ENCODE results near the gene CD82.
"Not testable (repeated sequence)": the region's sequence is repeated elsewhere in the genome, so short reads cannot be mapped to it uniquely, and the experiment has no call there.

CD82 gene

GRCh38 chr11:44632466-44633123, 67.1 kb downstream of the CD82 start:
- Mint-ChIP-seq H3K4me3 (no peak overlapping the region), H3K36me3 (ENCODE audit: low read depth) (no peaks in the 10 kb centered on the region), H3K27ac (no peak overlapping the region), H3K9me3 (no peaks in the 10 kb centered on the region), H3K27me3 (peaks cover 18% of the 10 kb centered on the region), H3K4me1 (ENCODE audit: low read depth) (peaks cover 18% of the 10 kb centered on the region)
- intact Hi-C loops (cut with micrococcal nuclease): no loop called here

GRCh38 chr11:44633641-44634040, 68.2 kb downstream of the CD82 start:
- Mint-ChIP-seq H3K27me3 (peaks cover 13% of the 10 kb centered on the region), H3K4me1 (ENCODE audit: low read depth) (peaks cover 24% of the 10 kb centered on the region), H3K4me3 (no peak overlapping the region), H3K27ac (no peak overlapping the region), H3K36me3 (ENCODE audit: low read depth) (no peaks in the 10 kb centered on the region), H3K9me3 (no peaks in the 10 kb centered on the region)
- intact Hi-C loops (cut with micrococcal nuclease): no loop called here

- H3K4me1 Mint-ChIP-seq (ENCODE audit: low read depth): peaks cover 29% of the 10 kb centered on the region
- intact Hi-C loops (cut with micrococcal nuclease): no loop called here
These were observed 69.2 kb downstream of the CD82 start for GRCh38 chr11:44634401-44635281.

GRCh38 chr11:44637487-44637886, 72.0 kb downstream of the CD82 start:
- H3K9me3 Mint-ChIP-seq: peaks cover 15% of the 10 kb centered on the region
- no peaks in the 10 kb centered on the region for H3K36me3 Mint-ChIP-seq (ENCODE audit: low read depth)
- peaks cover 28% of the 10 kb centered on the region for H3K4me1 Mint-ChIP-seq (ENCODE audit: low read depth)
- H3K4me3 Mint-ChIP-seq: no peak overlapping the region
- intact Hi-C loops (cut with micrococcal nuclease): no loop called here
- no peak overlapping the region for H3K27ac Mint-ChIP-seq
- peaks cover 3% of the 10 kb centered on the region for H3K27me3 Mint-ChIP-seq

More at GRCh38 chr11:44634401-44635281, 69.2 kb downstream of the CD82 start:
- Mint-ChIP-seq H3K27me3 (peaks cover 11% of the 10 kb centered on the region), H3K4me3 (no peak overlapping the region), H3K27ac (no peak overlapping the region), H3K36me3 (ENCODE audit: low read depth) (no peaks in the 10 kb centered on the region), H3K9me3 (no peaks in the 10 kb centered on the region)

GRCh38 chr11:44638032-44638431, 72.6 kb downstream of the CD82 start:
- no peak overlapping the region for H3K4me3 Mint-ChIP-seq
- H3K9me3 Mint-ChIP-seq: peaks cover 20% of the 10 kb centered on the region
- no peaks in the 10 kb centered on the region for H3K36me3 Mint-ChIP-seq (ENCODE audit: low read depth)
- H3K27me3 Mint-ChIP-seq: peaks cover 3% of the 10 kb centered on the region
- intact Hi-C loops (cut with micrococcal nuclease): no loop called here
- peaks cover 24% of the 10 kb centered on the region for H3K4me1 Mint-ChIP-seq (ENCODE audit: low read depth)
- no peak overlapping the region for H3K27ac Mint-ChIP-seq

- Mint-ChIP-seq H3K4me1 (ENCODE audit: low read depth) (peaks cover 7% of the 10 kb centered on the region), H3K36me3 (ENCODE audit: low read depth) (peaks cover 4% of the 10 kb centered on the region), H3K9me3 (peaks cover 44% of the 10 kb centered on the region), H3K27me3 (no peaks in the 10 kb centered on the region), H3K4me3 (no peak overlapping the region), H3K27ac (no peak overlapping the region)
- intact Hi-C loops (cut with micrococcal nuclease): no loop called here
These were observed 77.8 kb downstream of the CD82 start for GRCh38 chr11:44643217-44643616.

- no peak overlapping the region for H3K27ac Mint-ChIP-seq
- H3K4me3 Mint-ChIP-seq: no peak overlapping the region
- H3K36me3 Mint-ChIP-seq (ENCODE audit: low read depth): peaks cover 4% of the 10 kb centered on the region
- peaks cover 44% of the 10 kb centered on the region for H3K9me3 Mint-ChIP-seq
- intact Hi-C loops (cut with micrococcal nuclease): no loop called here
- H3K4me1 Mint-ChIP-seq (ENCODE audit: low read depth): no peaks in the 10 kb centered on the region
- no peaks in the 10 kb centered on the region for H3K27me3 Mint-ChIP-seq
These were observed 80.4 kb downstream of the CD82 start for GRCh38 chr11:44645827-44646226.

GRCh38 chr11:44647255-44647955, 81.9 kb downstream of the CD82 start:
- H3K4me1 Mint-ChIP-seq (ENCODE audit: low read depth); H3K27ac Mint-ChIP-seq; intact Hi-C loops (cut with micrococcal nuclease); H3K36me3 Mint-ChIP-seq (ENCODE audit: low read depth); H3K4me3 Mint-ChIP-seq: not testable (repeated sequence)
- Mint-ChIP-seq H3K27me3 (peaks cover 11% of the 10 kb centered on the region), H3K9me3 (peaks cover 30% of the 10 kb centered on the region)

- H3K27me3 Mint-ChIP-seq: peaks cover 12% of the 10 kb centered on the region
- peaks cover 23% of the 10 kb centered on the region for H3K9me3 Mint-ChIP-seq
- peaks cover 4% of the 10 kb centered on the region for H3K36me3 Mint-ChIP-seq (ENCODE audit: low read depth)
- no peak overlapping the region for H3K4me3 Mint-ChIP-seq
- intact Hi-C loops (cut with micrococcal nuclease): no loop called here
- H3K27ac Mint-ChIP-seq: no peak overlapping the region
- H3K4me1 Mint-ChIP-seq (ENCODE audit: low read depth): peaks cover 8% of the 10 kb centered on the region
These were observed 82.6 kb downstream of the CD82 start for GRCh38 chr11:44648109-44648508.

- H3K36me3 Mint-ChIP-seq (ENCODE audit: low read depth): no peaks in the 10 kb centered on the region
- H3K9me3 Mint-ChIP-seq: peaks cover 7% of the 10 kb centered on the region
- H3K27ac Mint-ChIP-seq: no peak overlapping the region
- intact Hi-C loops (cut with micrococcal nuclease): no loop called here
- H3K27me3 Mint-ChIP-seq: peaks cover 13% of the 10 kb centered on the region
- peaks cover 8% of the 10 kb centered on the region for H3K4me1 Mint-ChIP-seq (ENCODE audit: low read depth)
- no peak overlapping the region for H3K4me3 Mint-ChIP-seq
These were observed 86.2 kb downstream of the CD82 start for GRCh38 chr11:44651535-44652155.

- Mint-ChIP-seq H3K36me3 (ENCODE audit: low read depth) (no peaks in the 10 kb centered on the region), H3K4me3 (no peak overlapping the region), H3K4me1 (ENCODE audit: low read depth) (peaks cover 8% of the 10 kb centered on the region), H3K9me3 (no peaks in the 10 kb centered on the region), H3K27me3 (peaks cover 13% of the 10 kb centered on the region), H3K27ac (no peak overlapping the region)
- intact Hi-C loops (cut with micrococcal nuclease): no loop called here
These were observed 87.6 kb downstream of the CD82 start for GRCh38 chr11:44652901-44653644.

GRCh38 chr11:44654057-44654456, 88.6 kb downstream of the CD82 start:
- no peaks in the 10 kb centered on the region for H3K9me3 Mint-ChIP-seq
- no peaks in the 10 kb centered on the region for H3K36me3 Mint-ChIP-seq (ENCODE audit: low read depth)
- H3K4me1 Mint-ChIP-seq (ENCODE audit: low read depth): peaks cover 8% of the 10 kb centered on the region
- H3K4me3 Mint-ChIP-seq: no peak overlapping the region
- peaks cover 18% of the 10 kb centered on the region for H3K27me3 Mint-ChIP-seq
- H3K27ac Mint-ChIP-seq: no peak overlapping the region
- intact Hi-C loops (cut with micrococcal nuclease): no loop called here

- intact Hi-C loops (cut with micrococcal nuclease): no loop called here
- Mint-ChIP-seq H3K4me1 (ENCODE audit: low read depth) (peaks cover 8% of the 10 kb centered on the region), H3K27ac (no peak overlapping the region), H3K4me3 (no peak overlapping the region), H3K27me3 (peaks cover 19% of the 10 kb centered on the region), H3K36me3 (ENCODE audit: low read depth) (no peaks in the 10 kb centered on the region), H3K9me3 (no peaks in the 10 kb centered on the region)
These were observed 89.1 kb downstream of the CD82 start for GRCh38 chr11:44654596-44654995.
